ENCODE measurements around the gene NKD1.

NKD1 gene

GRCh38 chr16:50522324-50522723 lies 25.9 kb upstream of the NKD1 start:
- no peak for DNase-seq
- Histone ChIP-seq H3K27ac (no peak overlapping the region), H3K9me3 (ENCODE audit: severe bottlenecking) (peaks cover 1% of the 10 kb centered on the region), H3K36me3 (no peaks in the 10 kb centered on the region), H3K27me3 (ENCODE audit: insufficient read depth, low read depth, severe bottlenecking) (no peaks in the 10 kb centered on the region), H3K4me3 (ENCODE audit: low read depth, low read length) (no peak overlapping the region)
- no peak for TF ChIP-seq CTCF (IDR thresholded peaks at IDR 0.05; ENCODE audit: low read depth, low read length)

DNA sequence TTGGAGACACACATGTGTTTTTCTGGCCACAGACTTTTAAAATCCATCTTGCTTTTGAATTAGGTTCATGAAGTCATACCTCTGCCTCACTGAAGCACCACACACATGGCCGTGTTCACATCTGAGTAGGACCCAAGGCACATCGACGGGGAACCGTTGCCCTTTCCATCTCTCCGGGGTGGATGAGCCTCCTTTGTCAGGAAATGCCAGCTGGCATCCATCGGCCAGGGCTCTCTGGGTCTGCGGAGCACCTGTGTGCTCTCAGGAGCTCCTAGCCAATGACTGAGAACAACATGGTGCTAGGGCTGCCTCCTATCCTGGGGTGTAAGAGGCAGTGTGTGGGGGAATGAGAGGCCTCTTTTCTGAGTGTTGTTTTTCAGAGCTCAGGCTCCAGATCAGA lies 24.5 kb upstream of the NKD1 start:
- TF ChIP-seq CTCF (IDR thresholded peaks at IDR 0.05; ENCODE audit: low read depth, low read length) = no peak
- no peaks in the 10 kb centered on the region for H3K27me3 ChIP-seq (ENCODE audit: insufficient read depth, low read depth, severe bottlenecking)

GRCh38 chr16:50525262-50525661 lies 22.9 kb upstream of the NKD1 start:
- Histone ChIP-seq H3K27me3 (ENCODE audit: insufficient read depth, low read depth, severe bottlenecking) (no peaks in the 10 kb centered on the region), H3K27ac (no peak overlapping the region), H3K9me3 (ENCODE audit: severe bottlenecking) (no peaks in the 10 kb centered on the region), H3K4me3 (ENCODE audit: low read depth, low read length) (no peak overlapping the region), H3K36me3 (no peaks in the 10 kb centered on the region)
- no peak for DNase-seq
- TF ChIP-seq CTCF (IDR thresholded peaks at IDR 0.05; ENCODE audit: low read depth, low read length) = no peak

More for the DNA sequence above, 24.5 kb upstream of the NKD1 start:
- no peak for DNase-seq
- Histone ChIP-seq H3K4me3 (ENCODE audit: low read depth, low read length) (no peak overlapping the region), H3K36me3 (no peaks in the 10 kb centered on the region), H3K9me3 (ENCODE audit: severe bottlenecking) (no peaks in the 10 kb centered on the region), H3K27ac (no peak overlapping the region)

GRCh38 chr16:50525716-50526115 lies 22.5 kb upstream of the NKD1 start:
- TF ChIP-seq CTCF (IDR thresholded peaks at IDR 0.05; ENCODE audit: low read depth, low read length) = no peak
- no peak for DNase-seq

DNA sequence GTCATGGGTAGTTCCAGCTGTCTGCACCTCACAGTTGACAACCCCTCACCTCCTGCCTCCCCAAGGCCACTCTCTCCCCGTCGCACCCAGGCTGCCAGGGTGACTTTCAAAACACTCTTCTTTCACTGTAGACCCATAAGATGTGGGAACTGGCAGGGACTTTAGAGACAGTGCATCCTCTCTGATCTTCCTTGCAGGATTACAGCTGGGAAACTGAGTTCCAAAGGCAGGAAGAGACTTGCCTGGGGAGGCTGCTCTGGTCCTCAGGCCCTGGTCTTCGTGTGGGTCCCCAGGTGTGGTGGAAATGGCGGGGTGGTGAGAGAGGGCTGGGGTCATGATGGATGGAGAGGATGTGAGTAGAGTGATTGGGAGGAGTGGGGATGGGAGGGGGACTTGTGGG lies 21.9 kb upstream of the NKD1 start:
- TF ChIP-seq CTCF (IDR thresholded peaks at IDR 0.05; ENCODE audit: low read depth, low read length) = no peak
- H3K4me3 ChIP-seq (ENCODE audit: low read depth, low read length) = no peak overlapping the region
- no peaks in the 10 kb centered on the region for H3K9me3 ChIP-seq (ENCODE audit: severe bottlenecking)
- no peak overlapping the region for H3K27ac ChIP-seq
- H3K36me3 ChIP-seq = no peaks in the 10 kb centered on the region
- H3K27me3 ChIP-seq (ENCODE audit: insufficient read depth, low read depth, severe bottlenecking) = no peaks in the 10 kb centered on the region
- no peak for DNase-seq

More at GRCh38 chr16:50525716-50526115, 22.5 kb upstream of the NKD1 start:
- Histone ChIP-seq H3K4me3 (ENCODE audit: low read depth, low read length) (no peak overlapping the region), H3K27ac (no peak overlapping the region), H3K27me3 (ENCODE audit: insufficient read depth, low read depth, severe bottlenecking) (no peaks in the 10 kb centered on the region), H3K9me3 (ENCODE audit: severe bottlenecking) (no peaks in the 10 kb centered on the region), H3K36me3 (no peaks in the 10 kb centered on the region)

DNA sequence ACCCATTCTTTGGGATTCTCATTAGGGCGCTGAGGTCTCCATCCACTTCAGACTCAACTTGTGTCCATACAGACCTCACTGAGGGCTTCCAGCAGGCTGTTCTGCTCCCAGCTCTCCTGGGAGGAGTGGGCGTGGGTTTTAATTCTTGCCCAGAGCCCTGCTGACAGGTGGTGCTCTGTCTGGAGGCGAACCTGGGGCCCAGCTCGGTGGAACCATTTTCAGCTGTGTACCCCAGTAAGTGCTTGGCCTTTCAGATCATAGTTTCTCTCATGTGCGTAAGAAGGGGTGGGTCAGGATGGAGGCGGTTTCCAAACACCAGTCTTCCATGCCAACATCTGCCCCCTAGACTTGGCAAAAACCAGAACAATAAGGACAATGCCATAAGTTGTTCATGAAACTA lies 21.4 kb upstream of the NKD1 start:
- Histone ChIP-seq H3K9me3 (ENCODE audit: severe bottlenecking) (no peaks in the 10 kb centered on the region), H3K27ac (no peak overlapping the region), H3K36me3 (no peaks in the 10 kb centered on the region), H3K27me3 (ENCODE audit: insufficient read depth, low read depth, severe bottlenecking) (no peaks in the 10 kb centered on the region), H3K4me3 (ENCODE audit: low read depth, low read length) (no peak overlapping the region)
- TF ChIP-seq CTCF (IDR thresholded peaks at IDR 0.05; ENCODE audit: low read depth, low read length) = no peak
- DNase-seq = no peak

Measured in WERI-Rb-1 (cell line).